Activated naive CD8-positive, alpha-beta T cell (primary cell): ENCODE results near the gene SLC7A5.
"Not testable (repeated sequence)": the region's sequence is repeated elsewhere in the genome, so short reads cannot be mapped to it uniquely, and the experiment has no call there.

Source experiments
- H3K27ac Mint-ChIP-seq: one replicate; pipeline ENCODE4 v1.8.0; 2021; ENCODE audit warnings: mixed read lengths
- H3K27me3 Mint-ChIP-seq: one replicate; pipeline ENCODE4 v1.8.0; 2021; ENCODE audit warnings: mixed read lengths
- H3K36me3 Mint-ChIP-seq: one replicate; pipeline ENCODE4 v1.8.0; 2021; ENCODE audit warnings: mixed read lengths
- H3K4me1 Mint-ChIP-seq: one replicate; pipeline ENCODE4 v1.8.0; 2021; ENCODE audit warnings: low read depth, mixed read lengths
- H3K4me3 Mint-ChIP-seq: one replicate; pipeline ENCODE4 v1.8.0; 2021; ENCODE audit warnings: mild to moderate bottlenecking, mixed read lengths
- H3K9me3 Mint-ChIP-seq: one replicate; pipeline ENCODE4 v1.8.0; 2021; ENCODE audit warnings: low read depth, mixed read lengths

Gene SLC7A5

GRCh38 chr16:87877942-87878507, 8.7 kb upstream of the SLC7A5 start:
- H3K36me3 Mint-ChIP-seq = no peaks in the 10 kb centered on the region
- H3K27ac Mint-ChIP-seq = peak overlapping the region; percentile 75
- peaks cover 36% of the 10 kb centered on the region for H3K4me1 Mint-ChIP-seq
- no peak overlapping the region for H3K4me3 Mint-ChIP-seq
- no peaks in the 10 kb centered on the region for H3K9me3 Mint-ChIP-seq
- H3K27me3 Mint-ChIP-seq = no peaks in the 10 kb centered on the region

- Mint-ChIP-seq H3K4me3 (peak overlapping the region; percentile 67), H3K36me3 (no peaks in the 10 kb centered on the region), H3K27ac (peak overlapping the region; percentile 96), H3K9me3 (no peaks in the 10 kb centered on the region), H3K4me1 (peaks cover 55% of the 10 kb centered on the region), H3K27me3 (no peaks in the 10 kb centered on the region)
Measured at GRCh38 chr16:87874639-87875427, 5.5 kb upstream of the SLC7A5 start.

DNA sequence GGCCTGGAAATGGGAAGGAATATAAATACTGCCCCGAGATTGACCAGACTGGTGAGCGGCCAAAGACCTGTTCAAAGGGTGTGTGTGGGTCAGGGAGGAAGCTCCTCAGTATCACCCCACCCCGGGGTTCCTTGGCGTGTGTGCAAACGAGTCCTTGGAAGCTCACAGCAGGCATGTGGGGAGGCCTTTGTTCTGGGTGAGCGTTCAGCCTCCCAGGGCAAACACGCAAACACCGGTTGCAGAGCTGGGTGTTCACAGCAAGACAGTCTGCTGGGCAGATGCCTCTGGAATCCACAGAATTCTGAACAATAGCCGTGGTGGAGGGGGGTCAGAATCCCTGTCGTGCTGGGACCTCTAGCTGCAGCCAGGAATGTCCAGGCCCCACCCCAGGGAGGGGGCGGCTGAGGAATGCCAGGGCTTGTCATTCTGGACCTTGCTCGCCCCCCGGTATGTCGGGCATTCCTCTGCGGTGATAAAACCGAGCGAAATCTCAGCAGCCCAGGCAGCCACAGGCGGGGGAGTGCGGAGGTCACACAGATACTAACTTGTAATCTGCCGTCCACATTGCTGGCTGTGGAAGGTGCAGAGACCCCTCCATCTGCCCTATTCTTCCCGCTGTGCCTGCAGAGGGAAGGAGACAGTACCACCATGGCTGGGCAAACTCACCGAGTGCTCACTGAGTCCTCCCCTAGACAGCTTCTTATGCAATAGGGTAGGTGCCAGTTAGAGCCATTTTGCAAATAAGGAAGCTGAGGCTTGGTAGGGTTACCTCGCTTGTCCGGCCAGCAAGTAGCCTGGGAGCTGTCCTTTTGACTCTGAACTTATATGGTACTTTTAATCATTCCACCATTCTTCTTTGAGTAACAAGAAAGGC, 1.3 kb upstream of the SLC7A5 start:
- Mint-ChIP-seq H3K36me3 (peaks cover 12% of the 10 kb centered on the region), H3K4me1 (peaks cover 45% of the 10 kb centered on the region), H3K27ac (peak overlapping the region; percentile 87), H3K4me3 (peak overlapping the region; percentile 32)
- H3K9me3 Mint-ChIP-seq, H3K27me3 Mint-ChIP-seq: not testable (repeated sequence)

DNA sequence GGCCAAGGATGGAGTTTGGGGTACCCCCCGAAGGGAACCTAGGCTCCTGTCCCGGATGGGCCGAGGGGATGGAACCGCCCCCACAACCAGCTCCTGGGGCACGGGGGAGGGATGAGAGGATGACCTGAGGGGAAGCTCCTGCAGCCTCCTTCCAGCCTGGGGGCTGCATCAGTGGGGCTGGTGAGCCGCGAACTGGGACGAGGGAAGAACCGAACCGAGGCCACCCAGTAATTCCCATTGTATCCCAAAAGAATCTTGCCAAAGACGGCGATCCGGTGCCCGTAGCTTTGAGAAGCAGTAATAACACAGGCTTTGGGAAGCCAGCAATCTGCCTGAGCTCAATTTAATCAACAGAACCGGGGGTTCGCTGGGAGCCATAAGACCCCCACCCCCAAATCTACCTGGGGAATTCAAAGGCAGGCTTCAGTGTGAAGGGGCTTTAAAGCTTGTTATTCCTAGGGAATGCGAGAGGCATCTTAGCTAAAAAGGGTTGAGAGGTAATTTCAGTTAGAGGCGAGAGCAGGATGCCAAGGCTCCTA, 641 bp upstream of the SLC7A5 start:
- Mint-ChIP-seq H3K4me3 (peak overlapping the region; percentile 32), H3K4me1 (peaks cover 43% of the 10 kb centered on the region), H3K27ac (peak overlapping the region; percentile 68), H3K36me3 (peaks cover 15% of the 10 kb centered on the region)
- not testable (repeated sequence) for H3K27me3 Mint-ChIP-seq, H3K9me3 Mint-ChIP-seq

DNA sequence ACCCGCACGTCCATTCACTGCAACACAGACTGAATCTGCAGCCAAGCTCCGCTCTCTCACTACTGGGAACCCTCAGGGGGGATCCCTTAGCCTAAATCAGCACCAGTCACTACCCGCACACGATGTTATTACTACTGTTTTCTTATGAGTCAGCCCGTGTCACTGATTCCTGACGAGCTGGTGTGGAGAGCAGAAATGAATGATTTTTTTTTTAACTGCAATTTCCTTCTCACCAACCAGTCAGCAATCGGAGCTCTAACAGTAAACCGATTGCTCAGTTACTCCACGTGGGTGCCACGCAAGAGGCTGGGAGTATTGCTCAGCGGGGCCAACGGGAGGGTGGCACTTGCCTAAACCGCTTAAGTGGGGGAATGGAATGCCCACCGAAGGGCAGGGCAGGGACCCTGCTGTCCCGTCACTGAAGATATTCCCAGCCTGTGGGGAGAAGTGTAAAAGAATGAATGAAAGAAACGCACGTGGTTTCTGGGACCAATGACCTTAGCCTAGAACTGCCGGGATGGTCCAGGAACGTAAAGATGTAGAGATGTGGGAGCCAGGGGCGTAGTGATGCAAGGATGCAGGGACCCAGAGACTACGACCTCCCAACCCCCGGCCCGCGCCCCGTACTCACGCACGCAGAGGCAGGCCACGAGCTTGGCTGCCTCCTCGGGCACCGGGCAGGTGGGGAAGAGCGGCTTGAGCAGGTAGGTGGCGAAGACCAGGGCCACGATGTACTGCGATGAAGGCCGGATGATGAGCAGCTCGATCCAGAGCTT, 865 bp downstream of the SLC7A5 start:
- peaks cover 16% of the 10 kb centered on the region for H3K36me3 Mint-ChIP-seq
- peak overlapping the region; percentile 99 for H3K4me3 Mint-ChIP-seq
- H3K9me3 Mint-ChIP-seq, H3K27me3 Mint-ChIP-seq: not testable (repeated sequence)
- H3K4me1 Mint-ChIP-seq = peaks cover 44% of the 10 kb centered on the region
- peak overlapping the region; percentile 100 for H3K27ac Mint-ChIP-seq

DNA sequence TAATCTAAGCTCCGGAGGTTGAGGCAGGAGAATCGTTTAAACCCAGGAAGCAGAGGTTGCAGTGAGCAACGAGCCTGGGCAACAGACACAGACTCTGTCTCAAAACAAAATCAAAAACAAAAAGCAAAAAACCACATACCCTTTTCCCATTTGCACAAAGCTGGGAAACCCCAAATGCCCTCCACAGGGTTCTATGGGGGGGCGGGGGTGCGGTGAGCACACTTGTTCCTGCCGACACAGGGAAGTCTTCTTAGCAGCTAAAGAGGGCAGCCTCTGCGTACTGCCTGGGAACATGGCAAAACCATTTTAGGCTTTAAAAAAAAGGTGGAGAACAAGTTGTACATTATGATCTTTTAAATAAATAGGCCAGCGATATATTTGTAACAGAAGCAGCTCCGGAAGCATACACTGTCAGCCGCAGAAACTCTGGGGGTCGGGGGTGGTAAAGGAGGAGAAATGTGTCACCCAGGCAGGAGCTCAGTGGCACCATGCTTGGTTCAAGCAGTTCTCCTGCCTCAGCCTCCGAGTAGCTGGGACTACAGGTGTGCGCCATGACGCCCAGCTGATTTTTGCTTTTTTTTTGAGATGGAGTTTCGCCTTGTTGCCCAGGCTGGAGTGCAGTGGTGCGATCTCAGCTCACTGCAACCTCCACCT, 3.3 kb downstream of the SLC7A5 start:
- not testable (repeated sequence) for H3K9me3 Mint-ChIP-seq, H3K27me3 Mint-ChIP-seq
- Mint-ChIP-seq H3K4me3 (peak overlapping the region; percentile 99), H3K27ac (peak overlapping the region; percentile 79), H3K4me1 (peaks cover 37% of the 10 kb centered on the region), H3K36me3 (peaks cover 16% of the 10 kb centered on the region)

GRCh38 chr16:87864331-87864989, 4.8 kb downstream of the SLC7A5 start:
- H3K4me1 Mint-ChIP-seq = peaks cover 39% of the 10 kb centered on the region
- H3K27me3 Mint-ChIP-seq = no peaks in the 10 kb centered on the region
- H3K9me3 Mint-ChIP-seq = no peaks in the 10 kb centered on the region
- peak overlapping the region; percentile 91 for H3K4me3 Mint-ChIP-seq
- H3K27ac Mint-ChIP-seq = no peak overlapping the region
- H3K36me3 Mint-ChIP-seq = peaks cover 16% of the 10 kb centered on the region

DNA sequence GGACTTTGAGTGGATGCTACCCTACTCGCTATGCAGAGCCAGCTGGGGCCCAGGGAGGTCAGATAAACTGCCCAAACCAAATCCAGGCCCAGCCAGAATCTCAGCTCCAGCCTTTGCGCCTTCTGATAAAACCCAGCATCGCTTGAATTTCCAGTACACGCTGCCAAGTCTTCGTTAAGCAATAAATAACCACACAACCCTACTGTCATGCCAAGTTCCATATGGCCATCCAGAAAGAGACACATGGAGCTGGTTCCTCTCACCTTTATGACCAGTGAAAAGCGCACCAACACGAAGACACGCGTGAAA, 6.0 kb downstream of the SLC7A5 start:
- peak overlapping the region; percentile 73 for H3K4me3 Mint-ChIP-seq
- not testable (repeated sequence) for H3K27ac Mint-ChIP-seq, H3K27me3 Mint-ChIP-seq, H3K9me3 Mint-ChIP-seq
- peaks cover 39% of the 10 kb centered on the region for H3K4me1 Mint-ChIP-seq
- peaks cover 12% of the 10 kb centered on the region for H3K36me3 Mint-ChIP-seq

- H3K27ac Mint-ChIP-seq, H3K27me3 Mint-ChIP-seq, H3K36me3 Mint-ChIP-seq, H3K9me3 Mint-ChIP-seq: not testable (repeated sequence)
- Mint-ChIP-seq H3K4me1 (peaks cover 37% of the 10 kb centered on the region), H3K4me3 (peak overlapping the region; percentile 73)
Measured at GRCh38 chr16:87862597-87863326, 6.5 kb downstream of the SLC7A5 start.

DNA sequence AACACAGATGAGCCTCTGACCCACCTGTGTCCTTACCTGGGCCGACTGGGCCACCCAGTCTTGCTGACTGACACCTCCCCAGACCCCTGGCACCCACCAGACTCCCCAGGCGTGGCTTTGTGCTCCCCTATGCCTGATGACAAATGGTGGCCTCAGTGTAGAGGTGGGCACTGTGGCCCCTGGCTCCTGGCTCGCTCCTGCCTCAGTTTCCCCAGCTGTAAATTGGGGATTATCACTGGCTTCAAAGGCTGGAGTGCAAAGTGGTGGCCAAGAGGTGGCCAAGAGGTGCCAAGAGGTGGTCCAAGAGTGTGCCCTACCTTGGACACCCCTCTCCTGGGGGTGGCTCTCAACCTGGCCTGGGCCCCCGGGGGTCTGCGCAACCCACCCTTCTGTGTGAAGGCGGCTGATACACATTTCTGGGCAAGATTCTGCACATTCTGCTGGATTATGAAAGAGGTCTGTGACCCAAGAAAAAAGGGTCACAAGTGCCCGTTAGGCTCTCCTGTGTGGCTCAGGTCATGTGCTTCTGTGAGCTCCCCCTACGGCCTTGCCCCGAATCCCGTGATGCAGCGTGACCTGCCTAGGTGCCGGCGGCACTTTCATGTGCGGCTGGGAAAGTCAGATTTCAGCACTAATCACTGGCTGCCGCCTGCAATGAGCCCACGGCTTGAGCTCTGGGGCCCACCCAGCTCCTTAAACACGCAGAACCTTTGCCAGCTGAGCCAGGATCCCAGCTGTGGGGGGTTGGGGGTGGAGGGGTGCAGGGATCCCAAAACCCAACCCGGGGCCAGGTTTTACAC, 7.8 kb downstream of the SLC7A5 start:
- H3K36me3 Mint-ChIP-seq, H3K9me3 Mint-ChIP-seq, H3K27ac Mint-ChIP-seq, H3K27me3 Mint-ChIP-seq: not testable (repeated sequence)
- peak overlapping the region; percentile 82 for H3K4me3 Mint-ChIP-seq
- H3K4me1 Mint-ChIP-seq = peaks cover 46% of the 10 kb centered on the region

DNA sequence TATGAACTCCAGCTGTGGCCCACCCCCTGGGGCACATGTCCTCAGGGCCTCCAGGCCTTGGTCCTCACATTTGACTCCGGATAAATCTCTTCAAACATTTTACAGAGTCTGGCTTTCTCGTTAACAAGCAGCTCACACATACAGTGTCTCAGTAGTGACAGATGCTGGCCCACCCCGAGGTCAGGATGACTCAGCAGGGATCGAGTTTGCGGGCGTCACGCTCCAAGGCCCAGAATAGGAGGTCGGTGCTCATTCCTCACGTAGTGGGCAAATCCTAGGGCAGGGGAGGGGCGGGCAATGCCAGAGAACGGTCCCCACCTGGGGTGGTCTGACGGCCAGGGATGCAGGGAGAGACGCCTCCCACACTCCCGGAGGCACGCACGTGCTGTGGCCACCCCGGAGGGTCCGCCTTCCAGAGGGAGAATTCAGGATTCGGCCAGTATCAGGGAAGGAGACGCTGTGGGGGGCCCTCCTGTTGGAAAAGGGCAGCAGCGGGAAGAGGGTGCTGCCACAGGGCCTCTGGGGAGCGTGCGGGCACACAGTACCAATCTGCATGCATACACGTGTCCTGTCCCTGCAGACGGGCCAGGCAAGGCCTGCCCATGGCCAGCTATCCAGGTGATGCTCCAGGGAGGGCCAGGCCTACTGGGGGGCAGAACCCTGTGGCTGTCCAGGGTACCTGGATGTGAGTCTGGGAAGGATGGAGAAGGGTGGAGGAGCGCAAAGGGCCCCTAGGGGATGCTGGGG, 8.6 kb downstream of the SLC7A5 start:
- no peaks in the 10 kb centered on the region for H3K27me3 Mint-ChIP-seq
- peaks cover 43% of the 10 kb centered on the region for H3K4me1 Mint-ChIP-seq

More for the DNA sequence above, 8.6 kb downstream of the SLC7A5 start:
- Mint-ChIP-seq H3K27ac (peak overlapping the region; percentile 54), H3K36me3 (peaks cover 4% of the 10 kb centered on the region), H3K9me3 (no peaks in the 10 kb centered on the region), H3K4me3 (peak overlapping the region; percentile 82)
